GM23338 (cell line): ENCODE data around the gene KCNN3. TPM values are rescaled to one million over a fixed set of nuclear protein-coding genes. Genes with fewer than 3 reads are reported as not detected.

Experiments used
- ATAC-seq: fragments of 200-7000 bp; cut with Tn5 transposase; 3 replicates; pipeline ENCODE4 v1.9.1; 2020
- DNase-seq: peaks from one replicate; pipeline ENCODE4 v3.0.0-alpha.2; 2015; ENCODE audit warnings: low spot score
- H2AFZ ChIP-seq: fragments of 200-600 bp; sonication (generic); 2 replicates; pipeline ENCODE4 v1.8.0; 2016; ENCODE audit warnings: antibody characterized with exemption, mild to moderate bottlenecking, moderate library complexity
- H3F3A ChIP-seq: fragments of 200-600 bp; sonication (generic); replicated peaks from 2 replicates; pipeline ENCODE4 v1.8.0; 2017; ENCODE audit warnings: antibody characterized with exemption, mixed run types, low read depth
- H3K27ac ChIP-seq: fragments of 200-600 bp; sonication (generic); 2 replicates; pipeline ENCODE4 v1.6.1; 2016; ENCODE audit warnings: low read depth
- H3K27me3 ChIP-seq: fragments of 200-600 bp; sonication (generic); 2 replicates; pipeline ENCODE4 v1.8.0; 2016; ENCODE audit warnings: mild to moderate bottlenecking, mixed run types, moderate library complexity; ENCODE audit not compliant: insufficient read depth
- H3K36me3 ChIP-seq: fragments of 200-600 bp; sonication (generic); 2 replicates; pipeline ENCODE4 v1.8.0; 2016; ENCODE audit warnings: mild to moderate bottlenecking; ENCODE audit not compliant: insufficient read depth
- H3K4me1 ChIP-seq: fragments of 200-600 bp; sonication (generic); 2 replicates; pipeline ENCODE4 v1.8.0; 2016; ENCODE audit warnings: mild to moderate bottlenecking, moderate library complexity; ENCODE audit not compliant: insufficient read depth
- H3K4me2 ChIP-seq: fragments of 200-600 bp; sonication (generic); 2 replicates; pipeline ENCODE4 v1.7.1; 2017; ENCODE audit warnings: mixed run types
- H3K4me3 ChIP-seq: fragments of 200-600 bp; sonication (generic); 2 replicates; pipeline ENCODE4 v1.6.1; 2016; ENCODE audit warnings: mixed run types
- H3K79me2 ChIP-seq: fragments of 200-600 bp; sonication (generic); replicated peaks from 2 replicates; pipeline ENCODE4 v1.8.0; 2017; ENCODE audit warnings: mild to moderate bottlenecking; ENCODE audit not compliant: insufficient read depth
- H3K9me2 ChIP-seq: fragments of 200-600 bp; sonication (generic); 2 replicates; pipeline ENCODE4 v1.8.0; 2017; ENCODE audit not compliant: insufficient read depth
- H4K20me1 ChIP-seq: fragments of 200-600 bp; sonication (generic); replicated peaks from 2 replicates; pipeline ENCODE4 v1.8.0; 2017; ENCODE audit warnings: mild to moderate bottlenecking; ENCODE audit not compliant: insufficient read depth
- H3K27ac Mint-ChIP-seq: 2 replicates; pipeline ENCODE4 v1.8.0; 2020; ENCODE audit warnings: inconsistent platforms, mild to moderate bottlenecking, moderate library complexity, mixed read lengths
- H3K27me3 Mint-ChIP-seq: 3 replicates; pipeline ENCODE4 v1.8.0; 2022; ENCODE audit warnings: low read depth, mild to moderate bottlenecking, moderate library complexity, mixed read lengths, inconsistent platforms; ENCODE audit not compliant: insufficient read depth, poor library complexity
- H3K36me3 Mint-ChIP-seq: 3 replicates; pipeline ENCODE4 v1.8.0; 2021; ENCODE audit warnings: low read depth, mild to moderate bottlenecking, inconsistent platforms, moderate library complexity, mixed read lengths
- H3K4me1 Mint-ChIP-seq: 3 replicates; pipeline ENCODE4 v1.8.0; 2020; ENCODE audit warnings: mild to moderate bottlenecking, inconsistent platforms, mixed read lengths
- H3K4me3 Mint-ChIP-seq: 3 replicates; pipeline ENCODE4 v1.8.0; 2021; ENCODE audit warnings: moderate library complexity, mild to moderate bottlenecking, inconsistent platforms, mixed read lengths
- H3K9me3 Mint-ChIP-seq: 3 replicates; pipeline ENCODE4 v1.8.0; 2020; ENCODE audit warnings: moderate library complexity, mild to moderate bottlenecking, inconsistent platforms, mixed read lengths
- CREB1 ChIP-seq: fragments of 250-450 bp; sonication (Bioruptor Pico); IDR thresholded peaks from 2 replicates; pipeline ENCODE4 v1.5.0; 2020; ENCODE audit warnings: low read depth, mild to moderate bottlenecking, moderate library complexity
- CTCF ChIP-seq, 2 experiments: fragments of 200-600 bp in 1 of 2; sonication (generic) in 1 of 2; conservative IDR thresholded peaks; 2 replicates each; pipeline versions ENCODE4 v1.5.1 to v1.6.1; 2016 to 2017; ENCODE audit warnings: antibody characterized with exemption in 2 of 2, low read depth in 2 of 2, mild to moderate bottlenecking in 2 of 2, moderate library complexity in 1 of 2
- EZH2phosphoT487 ChIP-seq: fragments of 200-600 bp; sonication (generic); IDR thresholded peaks from one replicate; pipeline ENCODE4 v1.8.1; 2018; ENCODE audit warnings: antibody characterized with exemption; ENCODE audit not compliant: unreplicated experiment
- JUNB ChIP-seq: IDR thresholded peaks from one replicate; pipeline ENCODE4 v1.6.1; 2016; ENCODE audit warnings: antibody characterized with exemption; ENCODE audit not compliant: unreplicated experiment
- POLR2AphosphoS5 ChIP-seq: IDR thresholded peaks from 2 replicates; pipeline ENCODE4 v1.6.1; 2016; ENCODE audit warnings: antibody characterized with exemption, low read depth
- STAT1 ChIP-seq: IDR thresholded peaks from one replicate; pipeline ENCODE4 v1.6.1; 2016; ENCODE audit warnings: antibody characterized with exemption; ENCODE audit not compliant: unreplicated experiment
- ZNF114 ChIP-seq: fragments of 250-450 bp; sonication (Bioruptor Pico); IDR thresholded peaks from 2 replicates; pipeline ENCODE4 v1.5.0; 2020; ENCODE audit warnings: mild to moderate bottlenecking, moderate library complexity
- ZNF331 ChIP-seq: fragments of 250-450 bp; sonication (Bioruptor Pico); IDR thresholded peaks from 2 replicates; pipeline ENCODE4 v1.5.0; 2020; ENCODE audit warnings: low read depth, mild to moderate bottlenecking, moderate library complexity
- polyA plus RNA-seq: library from polyadenylated mRNA; unstranded; fragments of >200 nt; fragmentation: Nextera tagmentation; extraction: Ambion mirVana; gene quantifications from 2 replicates; pipeline ENCODE4 v1.2.1, GENCODE V29; 2016
- total RNA-seq: library from RNA; depleted of rRNA; stranded (reverse); fragments of >200 nt; shearing (Covaris generic); gene quantifications from 2 replicates; pipeline ENCODE4 v1.2.3, GENCODE V29; 2014
- TF ChIP-seq, protein P1 (sequence below): IDR thresholded peaks from 2 replicates; pipeline ENCODE4 v1.6.1; 2016; ENCODE audit warnings: antibody characterized with exemption
- TF ChIP-seq, protein P2 (sequence below): IDR thresholded peaks from one replicate; pipeline ENCODE4 v1.6.1; 2018; ENCODE audit warnings: antibody characterized with exemption; ENCODE audit not compliant: unreplicated experiment

Gene KCNN3
- total and polyA plus RNA-seq, 2 experiments from 2014 or later, result 1.9 to 3.0 TPM

GRCh38 chr1:154743526-154744036 is 126.5 kb downstream of the KCNN3 start (continued):
- TF ChIP-seq ZNF114 (CRISPR knock-in tag) (no peak), EZH2phosphoT487 (no peak), CTCF (conservative IDR thresholded peaks at IDR 0.05; ENCODE audit: low read depth in 2 of 2) (no peak), POLR2AphosphoS5 (no peak), STAT1 (no peak), CREB1 (CRISPR knock-in tag) (no peak), ZNF331 (CRISPR knock-in tag) (no peak)
- TF ChIP-seq, protein P1, sequence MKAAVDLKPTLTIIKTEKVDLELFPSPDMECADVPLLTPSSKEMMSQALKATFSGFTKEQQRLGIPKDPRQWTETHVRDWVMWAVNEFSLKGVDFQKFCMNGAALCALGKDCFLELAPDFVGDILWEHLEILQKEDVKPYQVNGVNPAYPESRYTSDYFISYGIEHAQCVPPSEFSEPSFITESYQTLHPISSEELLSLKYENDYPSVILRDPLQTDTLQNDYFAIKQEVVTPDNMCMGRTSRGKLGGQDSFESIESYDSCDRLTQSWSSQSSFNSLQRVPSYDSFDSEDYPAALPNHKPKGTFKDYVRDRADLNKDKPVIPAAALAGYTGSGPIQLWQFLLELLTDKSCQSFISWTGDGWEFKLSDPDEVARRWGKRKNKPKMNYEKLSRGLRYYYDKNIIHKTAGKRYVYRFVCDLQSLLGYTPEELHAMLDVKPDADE, result no peak

GRCh38 chr1:154742606-154743005 is 127.5 kb downstream of the KCNN3 start:
- Mint-ChIP-seq H3K9me3 (peaks cover 11% of the 10 kb centered on the region; the same call in 2 of the 3 replicates), H3K4me3 (no peak overlapping the region), H3K4me1 (peaks cover 43% of the 10 kb centered on the region), H3K27me3 (peaks cover 4% of the 10 kb centered on the region), H3K36me3 (peaks cover 8% of the 10 kb centered on the region; the same call in 2 of the 3 replicates), H3K27ac (no peak overlapping the region)
- Histone ChIP-seq H3K4me2 (no peak overlapping the region), H2AFZ (no peak overlapping the region), H3K79me2 (no peaks in the 10 kb centered on the region), H3F3A (no peaks in the 10 kb centered on the region), H3K36me3 (no peaks in the 10 kb centered on the region), H3K27me3 (no peaks in the 10 kb centered on the region), H3K27ac (no peak overlapping the region), H3K4me1 (peaks cover 21% of the 10 kb centered on the region), H3K4me3 (no peak overlapping the region), H4K20me1 (no peaks in the 10 kb centered on the region), H3K9me2 (peaks cover 3% of the 10 kb centered on the region; the same call in 1 of the 2 replicates)
- TF ChIP-seq CREB1 (CRISPR knock-in tag), result no peak
- TF ChIP-seq POLR2AphosphoS5, result no peak
- no peak for TF ChIP-seq EZH2phosphoT487
- TF ChIP-seq JUNB, result no peak
- no peak for TF ChIP-seq ZNF331 (CRISPR knock-in tag)
- TF ChIP-seq ZNF114 (CRISPR knock-in tag), result no peak
- no peak for TF ChIP-seq CTCF (conservative IDR thresholded peaks at IDR 0.05; ENCODE audit: low read depth in 2 of 2)
- TF ChIP-seq, protein P1, result no peak
- TF ChIP-seq, protein P2, sequence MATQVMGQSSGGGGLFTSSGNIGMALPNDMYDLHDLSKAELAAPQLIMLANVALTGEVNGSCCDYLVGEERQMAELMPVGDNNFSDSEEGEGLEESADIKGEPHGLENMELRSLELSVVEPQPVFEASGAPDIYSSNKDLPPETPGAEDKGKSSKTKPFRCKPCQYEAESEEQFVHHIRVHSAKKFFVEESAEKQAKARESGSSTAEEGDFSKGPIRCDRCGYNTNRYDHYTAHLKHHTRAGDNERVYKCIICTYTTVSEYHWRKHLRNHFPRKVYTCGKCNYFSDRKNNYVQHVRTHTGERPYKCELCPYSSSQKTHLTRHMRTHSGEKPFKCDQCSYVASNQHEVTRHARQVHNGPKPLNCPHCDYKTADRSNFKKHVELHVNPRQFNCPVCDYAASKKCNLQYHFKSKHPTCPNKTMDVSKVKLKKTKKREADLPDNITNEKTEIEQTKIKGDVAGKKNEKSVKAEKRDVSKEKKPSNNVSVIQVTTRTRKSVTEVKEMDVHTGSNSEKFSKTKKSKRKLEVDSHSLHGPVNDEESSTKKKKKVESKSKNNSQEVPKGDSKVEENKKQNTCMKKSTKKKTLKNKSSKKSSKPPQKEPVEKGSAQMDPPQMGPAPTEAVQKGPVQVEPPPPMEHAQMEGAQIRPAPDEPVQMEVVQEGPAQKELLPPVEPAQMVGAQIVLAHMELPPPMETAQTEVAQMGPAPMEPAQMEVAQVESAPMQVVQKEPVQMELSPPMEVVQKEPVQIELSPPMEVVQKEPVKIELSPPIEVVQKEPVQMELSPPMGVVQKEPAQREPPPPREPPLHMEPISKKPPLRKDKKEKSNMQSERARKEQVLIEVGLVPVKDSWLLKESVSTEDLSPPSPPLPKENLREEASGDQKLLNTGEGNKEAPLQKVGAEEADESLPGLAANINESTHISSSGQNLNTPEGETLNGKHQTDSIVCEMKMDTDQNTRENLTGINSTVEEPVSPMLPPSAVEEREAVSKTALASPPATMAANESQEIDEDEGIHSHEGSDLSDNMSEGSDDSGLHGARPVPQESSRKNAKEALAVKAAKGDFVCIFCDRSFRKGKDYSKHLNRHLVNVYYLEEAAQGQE, result no peak
- ATAC-seq (no peak), DNase-seq (no peak)
